Smooth muscle cell (in vitro differentiated cells): ENCODE data around the gene CATSPERB. TPM values are rescaled to one million over a fixed set of nuclear protein-coding genes. Genes with fewer than 3 reads are reported as not detected.

Source experiments
- DNase-seq: peaks from one replicate; lab custom pipeline; 2025; ENCODE audit not compliant: unreplicated experiment; lab: John Stamatoyannopoulos, UW
- H2AFZ ChIP-seq: fragments of 200-600 bp; sonication (generic); 2 replicates; pipeline ENCODE4 v1.6.0; 2016; ENCODE audit warnings: antibody characterized with exemption, low read depth, mild to moderate bottlenecking
- H3F3A ChIP-seq: fragments of 200-600 bp; sonication (generic); 2 replicates; pipeline ENCODE4 v1.6.0; 2017; ENCODE audit warnings: antibody characterized with exemption, low read depth
- H3K27ac ChIP-seq: fragments of 200-600 bp; sonication (generic); 2 replicates; pipeline ENCODE4 v1.5.1; 2016; ENCODE audit warnings: low read depth, mild to moderate bottlenecking
- H3K27me3 ChIP-seq: fragments of 200-600 bp; sonication (generic); 2 replicates; pipeline ENCODE4 v1.6.1; 2016; ENCODE audit warnings: low read depth, mild to moderate bottlenecking
- H3K36me3 ChIP-seq: fragments of 200-600 bp; sonication (generic); 2 replicates; pipeline ENCODE4 v1.5.1; 2016; ENCODE audit warnings: low read depth
- H3K4me1 ChIP-seq: fragments of 200-600 bp; sonication (generic); 2 replicates; pipeline ENCODE4 v1.5.1; 2016; ENCODE audit warnings: low read depth
- H3K4me2 ChIP-seq: fragments of 200-600 bp; sonication (generic); 2 replicates; pipeline ENCODE4 v1.6.0; 2016; ENCODE audit warnings: mild to moderate bottlenecking
- H3K4me3 ChIP-seq: fragments of 200-600 bp; sonication (generic); 2 replicates; pipeline ENCODE4 v1.5.1; 2016; ENCODE audit warnings: mild to moderate bottlenecking
- H3K79me2 ChIP-seq: fragments of 200-600 bp; sonication (generic); 2 replicates; pipeline ENCODE4 v1.6.0; 2016; ENCODE audit warnings: low read depth, mild to moderate bottlenecking
- H3K9ac ChIP-seq: fragments of 200-600 bp; sonication (generic); 2 replicates; pipeline ENCODE4 v1.6.0; 2016; ENCODE audit warnings: low read depth
- H3K9me3 ChIP-seq: fragments of 200-600 bp; sonication (generic); replicated peaks from 2 replicates; pipeline ENCODE4 v1.5.1; 2016; ENCODE audit warnings: low read depth
- H4K20me1 ChIP-seq: fragments of 200-600 bp; sonication (generic); 2 replicates; pipeline ENCODE4 v1.6.0; 2016; ENCODE audit warnings: low read depth
- WGBS: methylation state at CpG from one replicate; pipeline ENCODE4 v1.1.7; 2016; ENCODE audit warnings: low lambda C conversion rate; 5-methylcytosine and 5-hydroxymethylcytosine counted together
- polyA plus RNA-seq: library from polyadenylated mRNA; unstranded; fragments of >200 nt; fragmentation: Nextera tagmentation; extraction: Ambion mirVana; gene quantifications from 2 replicates; pipeline ENCODE4 v1.2.1, GENCODE V29; 2016
- total RNA-seq: library from RNA; depleted of rRNA; stranded (reverse); fragments of >200 nt; gene quantifications from 2 replicates; pipeline ENCODE4 v1.2.3, GENCODE V29; 2014
- TF ChIP-seq, protein P1 (sequence below): fragments of 200-600 bp; sonication (generic); IDR thresholded peaks from 2 replicates; pipeline ENCODE4 v1.5.1; 2017; ENCODE audit warnings: borderline replicate concordance, mild to moderate bottlenecking, antibody characterized with exemption; ENCODE audit not compliant: insufficient read depth, poor library complexity, severe bottlenecking

Gene CATSPERB
- total and polyA plus RNA-seq, 2 experiments from 2014 or later, result 0.18 TPM; not detected in 1

DNA sequence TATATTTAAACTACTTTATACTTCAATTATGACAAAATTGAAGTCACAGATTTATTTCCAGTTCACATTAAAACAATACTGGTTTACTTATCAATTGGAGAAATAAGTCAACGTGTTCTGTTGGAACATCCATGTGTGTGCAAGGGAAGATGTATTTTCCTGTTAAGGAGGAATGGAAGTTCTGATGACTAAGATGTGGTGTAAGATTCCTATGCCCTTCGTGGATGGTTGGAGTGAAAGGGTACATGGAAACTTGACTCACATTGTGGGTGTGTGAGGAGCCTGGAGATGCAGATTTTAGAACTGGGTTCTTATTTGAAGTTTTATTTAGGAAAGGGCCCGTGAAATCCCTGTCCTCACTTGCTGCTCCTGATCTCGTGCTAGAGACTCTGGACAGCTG is 95.3 kb downstream of the CATSPERB start:
- DNase-seq, result no peak
- no peaks in the 10 kb centered on the region for H3F3A ChIP-seq
- no peaks in the 10 kb centered on the region for H3K36me3 ChIP-seq
- H3K9ac ChIP-seq, result no peak overlapping the region
- 81% methylated on average over 4 of the region's 4 CpGs for WGBS
- TF ChIP-seq, protein P1, sequence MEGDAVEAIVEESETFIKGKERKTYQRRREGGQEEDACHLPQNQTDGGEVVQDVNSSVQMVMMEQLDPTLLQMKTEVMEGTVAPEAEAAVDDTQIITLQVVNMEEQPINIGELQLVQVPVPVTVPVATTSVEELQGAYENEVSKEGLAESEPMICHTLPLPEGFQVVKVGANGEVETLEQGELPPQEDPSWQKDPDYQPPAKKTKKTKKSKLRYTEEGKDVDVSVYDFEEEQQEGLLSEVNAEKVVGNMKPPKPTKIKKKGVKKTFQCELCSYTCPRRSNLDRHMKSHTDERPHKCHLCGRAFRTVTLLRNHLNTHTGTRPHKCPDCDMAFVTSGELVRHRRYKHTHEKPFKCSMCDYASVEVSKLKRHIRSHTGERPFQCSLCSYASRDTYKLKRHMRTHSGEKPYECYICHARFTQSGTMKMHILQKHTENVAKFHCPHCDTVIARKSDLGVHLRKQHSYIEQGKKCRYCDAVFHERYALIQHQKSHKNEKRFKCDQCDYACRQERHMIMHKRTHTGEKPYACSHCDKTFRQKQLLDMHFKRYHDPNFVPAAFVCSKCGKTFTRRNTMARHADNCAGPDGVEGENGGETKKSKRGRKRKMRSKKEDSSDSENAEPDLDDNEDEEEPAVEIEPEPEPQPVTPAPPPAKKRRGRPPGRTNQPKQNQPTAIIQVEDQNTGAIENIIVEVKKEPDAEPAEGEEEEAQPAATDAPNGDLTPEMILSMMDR, result no peak
- no peak overlapping the region for H2AFZ ChIP-seq
- no peak overlapping the region for H3K27ac ChIP-seq
- H3K4me1 ChIP-seq, result no peaks in the 10 kb centered on the region
- H3K79me2 ChIP-seq, result no peaks in the 10 kb centered on the region
- no peaks in the 10 kb centered on the region for H3K27me3 ChIP-seq
- H4K20me1 ChIP-seq, result no peaks in the 10 kb centered on the region
- no peak overlapping the region for H3K4me2 ChIP-seq
- no peak overlapping the region for H3K4me3 ChIP-seq
- no peaks in the 10 kb centered on the region for H3K9me3 ChIP-seq

DNA sequence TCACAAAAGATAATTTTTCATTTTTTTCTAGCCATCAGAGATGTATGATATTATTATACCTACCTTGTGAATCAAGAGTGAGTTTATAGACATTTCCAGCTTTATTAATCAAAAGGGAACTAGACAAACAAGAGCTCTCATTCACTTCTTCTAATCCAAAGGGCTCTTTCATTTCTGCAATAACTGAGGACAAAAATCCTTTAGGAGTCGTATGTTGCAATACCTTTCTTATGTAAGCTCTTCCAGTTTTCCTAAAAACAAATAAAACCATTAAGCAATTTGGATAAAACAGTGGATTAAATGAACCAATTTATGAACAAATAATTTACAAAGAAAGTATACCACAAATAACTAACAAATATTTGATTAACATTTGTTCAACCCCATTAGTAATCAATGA is 107.1 kb downstream of the CATSPERB start:
- H3K27ac ChIP-seq, result no peak overlapping the region
- H3K4me2 ChIP-seq, result no peak overlapping the region
- H3K9me3 ChIP-seq, result no peaks in the 10 kb centered on the region
- H3F3A ChIP-seq, result no peaks in the 10 kb centered on the region
- H3K4me1 ChIP-seq, result no peaks in the 10 kb centered on the region
- WGBS, result 89% methylated on average over 1 of the region's 1 CpG
- no peak for DNase-seq
- H4K20me1 ChIP-seq, result no peaks in the 10 kb centered on the region
- no peaks in the 10 kb centered on the region for H3K36me3 ChIP-seq
- no peak overlapping the region for H2AFZ ChIP-seq
- H3K4me3 ChIP-seq, result no peak overlapping the region
- H3K79me2 ChIP-seq, result no peaks in the 10 kb centered on the region
- TF ChIP-seq, protein P1, result no peak
- no peak overlapping the region for H3K9ac ChIP-seq
- H3K27me3 ChIP-seq, result no peaks in the 10 kb centered on the region

DNA sequence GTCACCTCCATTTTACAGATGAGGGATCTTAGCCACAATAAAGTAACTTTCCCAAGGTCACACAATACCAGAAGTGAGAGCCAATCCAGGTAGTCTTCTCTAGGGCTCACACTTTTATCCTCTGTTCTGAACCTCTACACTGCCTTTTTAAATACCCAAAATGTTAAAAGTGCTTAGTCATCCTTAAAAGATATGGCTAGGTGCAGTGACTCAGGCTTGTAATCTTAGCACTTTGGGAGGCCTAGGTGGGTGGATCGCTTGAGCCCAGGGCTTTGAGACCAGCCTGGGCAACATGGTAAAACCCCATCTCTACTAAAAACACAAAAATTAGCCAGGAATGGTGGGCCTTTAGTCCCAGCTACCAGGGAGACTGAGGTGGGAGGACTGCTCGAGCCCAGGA is 117.7 kb downstream of the CATSPERB start:
- H3K79me2 ChIP-seq, result no peaks in the 10 kb centered on the region
- H3K4me3 ChIP-seq, result no peak overlapping the region
- no peaks in the 10 kb centered on the region for H4K20me1 ChIP-seq
- no peak overlapping the region for H2AFZ ChIP-seq
- H3K27ac ChIP-seq, result no peak overlapping the region
- H3K4me1 ChIP-seq, result no peaks in the 10 kb centered on the region
- DNase-seq, result no peak
- 36% methylated on average over 2 of the region's 2 CpGs for WGBS
- H3K9me3 ChIP-seq, result no peaks in the 10 kb centered on the region
- H3K4me2 ChIP-seq, result no peak overlapping the region
- H3F3A ChIP-seq, result no peaks in the 10 kb centered on the region
- no peaks in the 10 kb centered on the region for H3K36me3 ChIP-seq
- H3K9ac ChIP-seq, result no peak overlapping the region
- TF ChIP-seq, protein P1, result no peak
- no peaks in the 10 kb centered on the region for H3K27me3 ChIP-seq

DNA sequence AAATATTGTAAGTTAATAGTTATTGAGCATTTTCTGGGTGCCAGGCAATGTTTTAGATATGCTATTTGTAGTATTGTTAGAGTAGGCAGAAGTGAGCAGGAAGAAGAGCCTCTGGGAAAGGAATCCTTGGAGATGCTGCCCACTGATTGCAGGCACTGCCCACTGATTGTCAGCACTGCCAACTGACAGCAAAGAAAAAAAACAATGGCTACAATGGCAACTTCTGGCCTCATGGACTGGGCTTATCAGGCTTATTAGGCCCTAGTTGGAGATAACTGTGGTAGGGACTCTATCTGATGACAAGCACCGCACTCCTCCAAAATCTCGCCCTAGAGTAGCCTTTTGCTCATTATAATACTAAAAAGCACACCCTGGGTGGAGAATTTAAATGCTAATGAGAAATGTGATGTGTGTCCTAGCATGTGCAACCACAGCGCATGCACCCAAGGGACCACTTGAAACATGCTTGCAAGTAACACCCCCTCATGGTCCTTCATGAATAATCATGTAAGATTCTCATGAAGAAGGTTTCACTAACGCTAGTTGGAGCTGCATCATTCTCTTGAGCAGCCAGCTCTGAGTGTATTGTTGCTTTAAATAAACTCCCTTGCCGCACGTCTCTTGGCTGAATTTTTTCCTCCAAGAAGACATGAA is 118.3 kb downstream of the CATSPERB start:
- no peak overlapping the region for H3K4me2 ChIP-seq
- H2AFZ ChIP-seq, result no peak overlapping the region

More for the DNA sequence above, 118.3 kb downstream of the CATSPERB start:
- no peaks in the 10 kb centered on the region for H3K36me3 ChIP-seq
- no peak overlapping the region for H3K27ac ChIP-seq
- no peak overlapping the region for H3K9ac ChIP-seq
- H3F3A ChIP-seq, result no peaks in the 10 kb centered on the region
- no peak for DNase-seq
- no peaks in the 10 kb centered on the region for H3K27me3 ChIP-seq
- 89% methylated on average over 6 of the region's 6 CpGs for WGBS
- H3K4me3 ChIP-seq, result no peak overlapping the region
- H4K20me1 ChIP-seq, result no peaks in the 10 kb centered on the region
- TF ChIP-seq, protein P1, result no peak
- H3K79me2 ChIP-seq, result no peaks in the 10 kb centered on the region
- H3K9me3 ChIP-seq, result no peaks in the 10 kb centered on the region
- no peaks in the 10 kb centered on the region for H3K4me1 ChIP-seq
